Ramos (cell line): ENCODE data around the gene NR5A1.

Experiments
- in situ Hi-C: fragments of 300-500 bp; cut with MboI; formaldehyde crosslinking; loops from one replicate; pipeline ENCODE4 v1.14.3; 2022; ENCODE audit warnings: low sequenced_read_pairs; ENCODE audit not compliant: unreplicated experiment

The NR5A1 gene

GRCh38 chr9:124486778-124487259 is 20.4 kb downstream of the NR5A1 start:
- in situ Hi-C loops = no loop called here

- in situ Hi-C loops = no loop called here
Measured at GRCh38 chr9:124485936-124486335, 21.3 kb downstream of the NR5A1 start.

GRCh38 chr9:124485201-124485600 is 22.0 kb downstream of the NR5A1 start:
- in situ Hi-C loops = no loop called here

- in situ Hi-C loops = no loop called here
Measured at GRCh38 chr9:124483481-124483880, 23.7 kb downstream of the NR5A1 start.

- in situ Hi-C loops = no loop called here
Measured at GRCh38 chr9:124482431-124483031, 24.7 kb downstream of the NR5A1 start.

- in situ Hi-C loops = no loop called here
Measured at GRCh38 chr9:124481115-124481514, 26.1 kb downstream of the NR5A1 start.

- in situ Hi-C loops = no loop called here
Measured at GRCh38 chr9:124480621-124480981, 26.6 kb downstream of the NR5A1 start.

GRCh38 chr9:124479947-124480620 is 27.1 kb downstream of the NR5A1 start:
- in situ Hi-C loops = no loop called here

- in situ Hi-C loops = no loop called here
Measured at GRCh38 chr9:124479371-124479770, 27.8 kb downstream of the NR5A1 start.

- in situ Hi-C loops = no loop called here
Measured at GRCh38 chr9:124478354-124478753, 28.8 kb downstream of the NR5A1 start.

GRCh38 chr9:124477648-124478285 is 29.4 kb downstream of the NR5A1 start:
- in situ Hi-C loops = no loop called here

- in situ Hi-C loops = no loop called here
Measured at GRCh38 chr9:124477211-124477647, 30.0 kb downstream of the NR5A1 start.

- in situ Hi-C loops = no loop called here
Measured at GRCh38 chr9:124475868-124476690, 31.1 kb downstream of the NR5A1 start.

GRCh38 chr9:124475158-124475867 is 31.9 kb downstream of the NR5A1 start:
- in situ Hi-C loops = no loop called here

- in situ Hi-C loops = no loop called here
Measured at GRCh38 chr9:124474151-124474550, 33.0 kb downstream of the NR5A1 start.

- in situ Hi-C loops = no loop called here
Measured at GRCh38 chr9:124473310-124473709, 33.9 kb downstream of the NR5A1 start.

GRCh38 chr9:124472770-124473169 is 34.4 kb downstream of the NR5A1 start:
- in situ Hi-C loops = no loop called here

GRCh38 chr9:124471761-124472160 is 35.4 kb downstream of the NR5A1 start:
- in situ Hi-C loops = no loop called here

- in situ Hi-C loops = no loop called here
Measured at GRCh38 chr9:124470726-124471125, 36.5 kb downstream of the NR5A1 start.

- in situ Hi-C loops = no loop called here
Measured at GRCh38 chr9:124470306-124470705, 36.9 kb downstream of the NR5A1 start.
